Osteoblast (primary cell): ENCODE results near the gene SAMD4A. TPM values are rescaled to one million over a fixed set of nuclear protein-coding genes. Genes with fewer than 3 reads are reported as not detected.
A peak's percentile ranks its signal among the peaks of the same experiment; 100 is the strongest.

Experiments
- DNase-seq: peaks from one replicate; pipeline ENCODE4 v3.0.0; 2011; ENCODE audit warnings: low spot score, mixed read lengths; ENCODE audit not compliant: insufficient read length; ENCODE audit errors: missing footprints
- H2AFZ ChIP-seq: 2 replicates; pipeline ENCODE4 v1.6.0; 2011; ENCODE audit warnings: mild to moderate bottlenecking, low read length
- H3K27ac ChIP-seq: 2 replicates; pipeline ENCODE4 v1.5.1; 2011; ENCODE audit warnings: mild to moderate bottlenecking, low read depth, low read length, moderate library complexity
- H3K27me3 ChIP-seq: 2 replicates; pipeline ENCODE4 v1.6.0; 2012; ENCODE audit warnings: mild to moderate bottlenecking, control low read depth, inconsistent platforms, low read length, moderate library complexity; ENCODE audit not compliant: insufficient read depth
- H3K36me3 ChIP-seq: 2 replicates; pipeline ENCODE4 v1.5.1; 2011; ENCODE audit warnings: mild to moderate bottlenecking, low read length, control low read depth, moderate library complexity; ENCODE audit not compliant: insufficient read depth
- H3K4me1 ChIP-seq: 2 replicates; pipeline ENCODE4 v1.5.1; 2011; ENCODE audit warnings: mild to moderate bottlenecking, low read length, control low read depth, moderate library complexity; ENCODE audit not compliant: insufficient read depth
- H3K4me2 ChIP-seq: 2 replicates; pipeline ENCODE4 v1.6.0; 2011; ENCODE audit warnings: mild to moderate bottlenecking, low read length; ENCODE audit not compliant: insufficient read depth
- H3K4me3 ChIP-seq: fragments of 200-600 bp; sonication (generic); 3 replicates; pipeline ENCODE4 v1.5.1; 2012; ENCODE audit warnings: mild to moderate bottlenecking, low read length, inconsistent platforms; ENCODE audit not compliant: insufficient read depth
- H3K79me2 ChIP-seq: 2 replicates; pipeline ENCODE4 v1.6.0; 2012; ENCODE audit warnings: mild to moderate bottlenecking, low read length, control low read depth, inconsistent platforms; ENCODE audit not compliant: insufficient read depth
- H3K9me3 ChIP-seq: 2 replicates; pipeline ENCODE4 v1.5.1; 2011; ENCODE audit warnings: low read depth, low read length, control low read depth
- H4K20me1 ChIP-seq: 2 replicates; pipeline ENCODE4 v1.6.0; 2012; ENCODE audit warnings: mild to moderate bottlenecking, low read length, control low read depth; ENCODE audit not compliant: insufficient read depth
- CTCF ChIP-seq: IDR thresholded peaks from 2 replicates; pipeline ENCODE4 v1.5.1; 2011; ENCODE audit warnings: mild to moderate bottlenecking, low read depth, low read length, moderate library complexity; ENCODE audit errors: extremely low read depth
- total RNA-seq: library from RNA; depleted of rRNA; stranded (reverse); fragments of >200 nt; gene quantifications from 2 replicates; pipeline ENCODE4 v1.2.3, GENCODE V29; 2012

SAMD4A gene
- total RNA-seq, 1 donor = 26.1 TPM

GRCh38 chr14:54591866-54592265 is 24.9 kb downstream of the SAMD4A start:
- Histone ChIP-seq H2AFZ (no peak overlapping the region), H3K79me2 (peaks cover 84% of the 10 kb centered on the region), H3K36me3 (no peaks in the 10 kb centered on the region), H3K27ac (no peak overlapping the region), H4K20me1 (peaks cover 41% of the 10 kb centered on the region), H3K4me3 (no peak overlapping the region), H3K4me2 (no peak overlapping the region), H3K4me1 (peaks cover 44% of the 10 kb centered on the region), H3K9me3 (no peaks in the 10 kb centered on the region), H3K27me3 (no peaks in the 10 kb centered on the region)
- no peak for TF ChIP-seq CTCF
- no peak for DNase-seq

GRCh38 chr14:54593860-54594259 is 26.9 kb downstream of the SAMD4A start:
- Histone ChIP-seq H3K36me3 (no peaks in the 10 kb centered on the region), H3K4me2 (peak overlapping the region; percentile 25), H3K4me1 (peaks cover 46% of the 10 kb centered on the region), H4K20me1 (peaks cover 38% of the 10 kb centered on the region), H3K9me3 (no peaks in the 10 kb centered on the region), H2AFZ (no peak overlapping the region), H3K4me3 (no peak overlapping the region), H3K27ac (no peak overlapping the region), H3K79me2 (peaks cover 76% of the 10 kb centered on the region), H3K27me3 (no peaks in the 10 kb centered on the region)
- no peak for TF ChIP-seq CTCF
- DNase-seq = no peak

GRCh38 chr14:54594537-54594936 is 27.6 kb downstream of the SAMD4A start:
- Histone ChIP-seq H3K4me3 (no peak overlapping the region), H2AFZ (no peak overlapping the region), H3K27ac (no peak overlapping the region), H4K20me1 (peaks cover 33% of the 10 kb centered on the region), H3K9me3 (no peaks in the 10 kb centered on the region), H3K4me2 (peak overlapping the region; percentile 25), H3K4me1 (peaks cover 41% of the 10 kb centered on the region), H3K36me3 (no peaks in the 10 kb centered on the region), H3K79me2 (peaks cover 75% of the 10 kb centered on the region), H3K27me3 (no peaks in the 10 kb centered on the region)
- no peak for TF ChIP-seq CTCF
- DNase-seq = no peak

GRCh38 chr14:54597795-54598443 is 31.0 kb downstream of the SAMD4A start:
- peaks cover 41% of the 10 kb centered on the region for H3K4me1 ChIP-seq

More at GRCh38 chr14:54597795-54598443, 31.0 kb downstream of the SAMD4A start:
- Histone ChIP-seq H2AFZ (no peak overlapping the region), H3K27me3 (no peaks in the 10 kb centered on the region), H3K4me3 (no peak overlapping the region), H3K4me2 (peak overlapping the region; percentile 5), H3K79me2 (peaks cover 63% of the 10 kb centered on the region), H4K20me1 (peaks cover 16% of the 10 kb centered on the region), H3K27ac (peak overlapping the region; percentile 46), H3K9me3 (no peaks in the 10 kb centered on the region), H3K36me3 (no peaks in the 10 kb centered on the region)
- no peak for DNase-seq
- no peak for TF ChIP-seq CTCF
